HG03442 (cell line): ENCODE measurements around the gene KRTAP15-1.

Source experiments
- ATAC-seq: cut with Tn5 transposase; IDR thresholded peaks from one replicate; pipeline ENCODE4 v1.9.1; 2021; ENCODE audit warnings: mild to moderate bottlenecking, moderate library complexity; ENCODE audit not compliant: unreplicated experiment

KRTAP15-1 gene, protein sequence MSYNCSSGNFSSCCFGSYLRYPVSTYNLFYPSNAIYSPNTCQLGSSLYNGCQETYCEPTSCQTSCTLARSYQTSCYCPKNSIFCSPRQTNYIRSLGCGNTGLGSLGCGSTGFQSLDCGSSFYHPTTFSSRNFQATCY

DNA sequence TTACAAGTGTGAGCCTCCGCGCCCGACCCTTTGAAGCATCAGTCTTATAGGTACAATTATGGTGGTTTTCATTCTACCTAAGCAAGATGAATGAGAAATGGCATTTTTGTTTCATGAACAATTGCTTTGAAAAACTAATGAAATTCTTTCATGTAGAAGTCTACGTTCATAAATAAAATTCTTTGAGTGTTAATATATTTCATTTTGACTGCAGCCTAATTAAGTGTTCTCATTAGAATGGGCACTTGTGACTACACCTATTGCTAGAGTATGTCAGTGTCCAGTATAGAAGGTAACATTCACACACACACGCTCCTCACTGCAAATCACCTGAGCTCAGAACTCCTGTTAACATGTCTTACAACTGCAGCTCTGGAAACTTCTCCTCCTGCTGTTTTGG lies at the start of gene KRTAP15-1:
Gene KRTAP15-1, plus strand, starts transcription at position 301 of the 400 bp plus-strand sequence. Its CDS starts 53 bp downstream, at position 354.
- ATAC-seq = no peak

DNA sequence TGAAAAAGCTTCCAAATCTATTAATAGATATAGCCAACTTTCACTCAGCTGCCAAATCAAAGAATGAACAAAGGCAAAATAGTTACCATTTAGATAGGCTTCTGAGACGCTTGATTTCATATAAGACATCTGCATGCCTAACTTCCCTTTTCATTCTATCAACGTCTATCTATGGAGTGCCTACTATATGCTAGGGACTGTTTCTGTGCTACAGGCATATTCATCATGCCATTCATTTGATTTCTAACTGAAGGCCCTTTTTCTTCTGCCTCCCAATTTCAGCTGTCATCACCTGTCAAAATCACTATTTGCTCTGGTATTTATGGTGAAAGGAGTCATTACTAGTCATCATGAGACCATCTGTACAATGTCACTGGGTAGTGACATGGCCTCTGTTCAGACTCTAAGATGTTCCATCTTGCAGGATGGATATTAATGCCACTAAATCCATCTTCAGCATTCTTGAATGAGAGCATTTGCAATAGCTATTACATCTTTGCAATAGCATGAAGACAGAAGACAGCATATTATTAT lies 48.5 kb upstream of the KRTAP15-1 start:
- no peak for ATAC-seq

DNA sequence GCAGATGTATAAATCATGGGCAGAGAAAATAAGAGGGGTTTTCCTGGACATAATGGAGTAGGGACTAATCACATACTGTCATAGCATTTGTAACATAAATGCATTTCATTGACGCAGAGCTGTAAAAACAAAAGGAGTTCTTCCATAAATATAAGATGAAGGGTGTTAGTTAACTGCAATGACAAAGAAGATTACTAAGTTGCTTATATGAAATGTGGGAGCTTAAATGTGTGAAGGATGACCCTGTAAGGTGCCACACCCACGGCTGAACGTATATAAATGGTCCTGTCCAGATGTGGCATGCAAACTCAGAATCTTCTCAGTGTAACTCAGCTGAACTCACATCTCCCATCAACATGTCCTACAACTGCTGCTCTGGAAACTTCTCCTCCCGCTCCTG lies 44.3 kb upstream of the KRTAP15-1 start, which contains the start of gene KRTAP13-1:
Gene KRTAP13-1, plus strand, starts transcription at position 301 of the 400 bp plus-strand sequence. Its CDS starts 56 bp downstream, at position 357.
- no peak for ATAC-seq

DNA sequence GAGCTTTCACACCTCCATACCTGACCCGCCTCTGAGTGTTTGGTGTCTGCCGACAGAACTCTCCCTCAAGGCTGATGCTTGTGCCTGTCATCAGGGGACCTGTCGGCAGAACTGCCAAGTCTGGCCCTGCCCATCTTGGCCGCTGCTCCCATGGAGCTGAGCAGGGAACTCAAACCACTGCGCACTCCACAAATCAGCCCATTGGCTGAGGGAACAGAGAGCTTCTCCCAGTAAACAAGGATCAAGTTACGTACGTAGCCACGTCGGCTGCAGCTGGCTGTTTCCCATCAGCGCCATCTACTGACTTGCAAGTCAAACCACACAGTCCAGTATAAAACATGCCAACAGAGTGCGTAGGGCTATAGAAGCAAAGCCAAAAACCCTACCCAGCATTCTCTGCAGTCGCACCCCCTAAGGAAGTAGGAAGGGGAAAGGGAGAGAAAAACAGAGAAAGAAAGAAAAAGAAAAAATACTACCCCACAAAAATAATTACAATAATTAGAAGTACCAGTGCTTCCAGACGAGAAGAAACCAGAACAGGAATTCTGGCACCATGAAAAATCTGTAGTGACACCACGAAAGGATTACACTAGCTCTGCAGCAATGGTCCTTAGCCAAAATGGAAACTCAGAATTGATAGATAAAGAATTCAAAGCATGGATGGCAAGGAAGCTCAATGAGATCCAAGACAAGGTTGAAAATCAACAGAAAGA lies 31.1 kb upstream of the KRTAP15-1 start:
- ATAC-seq = no peak

DNA sequence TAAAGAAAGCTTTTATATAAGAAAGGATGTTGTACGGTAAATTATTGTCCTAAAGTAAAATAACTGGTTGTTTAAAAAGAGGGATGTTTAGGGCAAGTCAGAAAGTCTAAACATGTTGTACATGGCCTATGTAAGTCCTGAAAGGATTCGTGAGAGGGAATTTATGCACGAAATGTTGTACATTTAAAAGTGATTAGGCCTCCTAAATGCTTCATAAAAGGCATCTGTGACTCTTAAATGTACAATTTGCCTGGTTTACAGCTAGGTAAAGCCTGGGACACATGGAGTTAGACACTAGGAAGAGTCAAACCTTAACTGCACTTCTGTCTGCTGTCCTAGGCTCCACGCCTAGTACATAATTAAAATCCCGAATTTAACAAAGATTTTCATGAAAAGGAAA lies 24.1 kb upstream of the KRTAP15-1 start:
- ATAC-seq = no peak

DNA sequence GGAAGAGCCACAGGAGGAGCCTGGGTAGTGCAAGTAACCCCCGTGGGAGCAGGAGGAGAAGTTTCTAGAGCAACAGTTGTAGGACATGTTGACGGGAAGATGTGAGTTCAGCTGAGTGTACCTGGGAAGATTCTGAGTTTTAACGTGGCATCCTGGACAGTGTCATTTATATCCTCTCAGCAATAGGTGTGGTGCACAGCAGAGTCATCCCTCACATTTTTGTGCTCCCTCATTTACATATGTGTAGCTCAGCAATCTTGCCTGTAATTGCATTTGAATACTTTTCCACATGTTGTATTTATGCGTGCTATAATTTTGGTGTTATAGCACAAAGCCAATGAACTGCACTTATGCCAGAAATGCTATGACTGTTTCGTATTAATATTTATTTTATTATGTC lies 14.2 kb upstream of the KRTAP15-1 start, which contains the start of gene KRTAP13-3:
Gene KRTAP13-3, minus strand, starts transcription at position 101 of the 400 bp plus-strand sequence. Its CDS starts 14 bp downstream, at position 87.
- ATAC-seq = no peak

DNA sequence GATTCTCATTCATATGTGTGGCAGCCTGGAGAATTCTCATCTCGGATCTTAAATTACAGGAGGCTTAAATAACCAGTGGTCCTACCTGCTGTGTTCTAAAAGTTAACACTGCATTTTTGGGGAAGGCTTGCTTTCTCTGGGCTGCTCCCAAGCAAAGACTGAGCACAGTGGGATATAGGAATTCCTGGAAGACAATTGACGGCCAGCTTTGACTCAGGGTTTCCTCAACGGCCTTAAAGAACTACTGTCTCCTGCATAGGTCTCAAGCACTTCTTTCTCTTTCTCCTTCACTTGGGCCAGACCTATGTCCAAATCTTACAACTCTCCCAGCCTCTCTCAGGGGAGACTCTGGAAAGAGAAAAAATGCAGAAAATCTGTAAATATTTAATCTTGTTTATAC lies 13.3 kb upstream of the KRTAP15-1 start:
- ATAC-seq = no peak

DNA sequence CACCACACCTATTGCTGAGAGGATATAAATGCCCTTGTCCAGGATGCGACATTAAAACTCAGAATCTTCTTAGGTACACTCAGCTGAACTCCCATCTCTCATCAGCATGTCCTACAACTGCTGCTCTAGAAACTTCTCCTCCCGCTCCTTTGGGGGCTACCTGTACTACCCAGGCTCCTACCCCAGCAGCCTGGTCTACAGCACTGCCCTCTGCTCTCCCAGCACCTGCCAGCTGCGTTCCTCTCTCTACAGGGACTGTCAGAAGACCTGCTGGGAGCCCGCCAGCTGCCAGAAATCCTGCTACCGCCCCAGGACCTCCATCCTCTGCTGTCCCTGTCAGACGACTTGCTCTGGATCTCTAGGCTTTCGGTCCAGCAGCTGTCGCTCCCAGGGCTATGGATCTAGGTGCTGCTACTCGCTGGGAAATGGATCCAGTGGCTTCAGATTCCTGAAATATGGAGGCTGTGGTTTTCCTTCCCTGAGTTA lies 9.9 kb upstream of the KRTAP15-1 start, which contains the start of gene KRTAP13-4:
Gene KRTAP13-4, plus strand, starts transcription at position 51 of the 486 bp plus-strand sequence. Its CDS starts 56 bp downstream, at position 107.
- ATAC-seq = no peak

DNA sequence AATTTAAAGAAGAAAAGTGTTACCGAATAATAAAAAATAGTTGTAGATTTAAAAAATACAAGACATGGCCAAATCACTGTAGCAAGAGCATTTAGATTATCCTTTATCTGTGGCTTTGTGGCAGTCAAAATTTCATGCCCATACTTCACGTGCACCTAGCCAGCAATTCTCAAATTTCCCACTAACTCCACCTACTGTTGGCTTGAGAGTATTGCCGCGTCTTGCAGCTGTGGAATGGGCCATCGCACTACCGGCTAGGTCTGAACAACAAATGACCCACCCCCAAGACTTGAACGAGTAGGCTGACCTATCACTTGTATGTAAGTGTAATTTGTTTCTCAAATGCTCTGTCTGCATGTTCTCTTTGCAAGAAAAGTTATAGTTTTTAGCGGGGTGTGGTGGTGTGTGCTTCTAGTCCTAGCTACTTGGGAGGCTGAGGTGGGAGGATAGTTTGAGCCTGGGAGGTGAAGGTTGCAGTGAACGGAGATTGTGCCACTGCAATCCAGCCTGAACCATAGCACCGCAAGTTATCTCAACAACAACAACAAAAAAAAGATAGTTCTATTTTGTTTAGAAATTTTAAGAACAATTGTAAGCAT lies 5.9 kb upstream of the KRTAP15-1 start:
- ATAC-seq = no peak

DNA sequence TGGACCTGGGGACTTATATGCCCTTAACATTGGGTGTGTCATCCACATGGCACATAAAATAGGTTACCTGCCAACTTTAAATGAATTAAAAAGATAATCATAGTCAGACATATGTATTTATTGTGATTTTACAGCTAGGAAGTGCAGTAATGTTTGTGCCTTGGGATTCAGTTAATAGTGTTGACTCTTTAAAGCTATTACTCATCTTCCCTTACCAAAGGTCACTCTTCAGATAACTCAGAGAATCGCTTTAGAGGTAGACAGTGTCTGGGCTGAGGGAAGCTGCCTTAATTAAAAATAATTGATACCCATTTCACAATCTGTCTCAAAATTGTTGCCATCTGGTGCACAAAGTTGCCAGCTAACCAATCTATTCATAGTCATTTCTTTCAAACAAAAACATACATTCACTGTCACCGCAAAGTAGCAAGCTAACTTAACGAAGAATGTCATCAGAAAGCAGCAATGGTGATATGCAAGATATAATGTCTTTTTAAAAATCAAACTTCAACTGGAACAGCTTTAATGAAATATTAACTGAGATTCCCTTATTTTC lies 3.0 kb upstream of the KRTAP15-1 start:
- no peak for ATAC-seq

DNA sequence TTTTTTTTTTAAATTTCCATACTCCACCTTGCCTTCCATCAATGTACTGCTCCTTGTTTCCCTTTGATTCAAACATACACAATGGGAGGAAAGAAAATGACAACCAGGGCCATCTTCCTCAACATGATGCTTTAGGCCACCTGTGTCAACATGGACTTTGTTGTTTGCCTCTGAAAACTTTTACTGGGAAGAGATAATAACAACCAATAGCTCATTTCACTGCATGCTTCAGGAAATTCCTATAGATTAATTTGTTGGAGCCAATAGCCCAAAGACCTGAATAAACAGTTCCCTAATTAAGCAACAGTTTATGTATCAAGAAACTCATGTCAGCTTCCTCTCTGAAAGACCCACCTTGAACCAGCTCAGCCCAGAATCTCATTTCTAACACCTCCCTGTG lies 3.2 kb downstream of the KRTAP15-1 start:
- ATAC-seq = no peak

DNA sequence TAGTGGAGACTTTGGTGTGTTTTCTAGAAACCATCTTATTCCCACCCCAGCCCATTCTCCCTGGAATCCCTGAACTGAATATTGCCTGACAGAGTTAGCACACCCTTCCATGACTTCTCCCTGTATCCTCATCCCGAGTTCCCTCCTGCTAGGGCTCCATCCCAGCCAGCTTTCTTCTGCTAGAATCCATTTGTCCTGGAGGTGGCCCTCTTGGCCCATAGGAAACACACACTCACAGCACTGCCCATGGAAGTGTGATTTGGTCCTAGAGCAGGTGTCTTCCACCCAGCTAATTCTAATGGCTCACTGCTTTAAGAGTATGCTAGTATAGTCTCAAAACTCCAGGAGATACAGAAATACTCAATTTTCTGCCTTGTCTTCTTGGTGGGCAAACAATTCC lies 4.1 kb downstream of the KRTAP15-1 start:
- ATAC-seq = no peak

DNA sequence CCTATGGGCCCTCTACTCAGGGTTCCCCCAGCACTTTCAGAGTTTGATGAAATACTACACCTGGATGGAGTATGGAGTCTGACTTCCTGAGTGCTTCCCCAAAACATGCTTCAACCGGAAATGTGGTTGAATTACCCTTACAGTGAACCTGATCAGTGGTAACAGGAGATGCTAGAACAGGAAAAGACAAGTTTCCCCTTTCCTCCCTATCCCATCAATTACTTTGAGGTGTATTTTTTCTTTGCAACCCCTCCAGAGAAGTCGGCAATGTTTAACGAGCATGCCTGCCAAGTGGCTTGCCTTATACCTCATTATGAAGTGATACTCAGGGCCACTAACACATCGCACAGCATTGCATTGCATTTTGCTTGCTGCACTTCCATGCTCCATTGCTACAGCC lies 7.0 kb downstream of the KRTAP15-1 start:
- no peak for ATAC-seq

DNA sequence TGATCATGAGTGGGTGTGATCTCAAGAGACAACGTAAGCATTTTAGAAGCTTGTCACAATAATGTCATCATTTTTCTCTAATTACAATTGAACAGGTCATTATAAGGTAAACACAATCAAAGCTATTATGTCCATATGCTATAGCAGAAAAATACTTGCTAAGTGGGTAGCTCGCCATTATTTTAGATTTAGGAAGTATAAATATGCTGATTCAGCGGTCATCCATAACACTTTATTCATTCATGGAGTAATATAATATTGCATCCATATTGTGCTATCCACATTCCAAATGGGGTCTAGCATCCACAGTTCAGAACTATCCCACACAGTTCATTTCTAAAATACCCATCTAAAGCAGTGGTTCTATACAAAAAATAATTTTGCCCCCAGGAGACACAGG lies 8.4 kb downstream of the KRTAP15-1 start:
- ATAC-seq = no peak

DNA sequence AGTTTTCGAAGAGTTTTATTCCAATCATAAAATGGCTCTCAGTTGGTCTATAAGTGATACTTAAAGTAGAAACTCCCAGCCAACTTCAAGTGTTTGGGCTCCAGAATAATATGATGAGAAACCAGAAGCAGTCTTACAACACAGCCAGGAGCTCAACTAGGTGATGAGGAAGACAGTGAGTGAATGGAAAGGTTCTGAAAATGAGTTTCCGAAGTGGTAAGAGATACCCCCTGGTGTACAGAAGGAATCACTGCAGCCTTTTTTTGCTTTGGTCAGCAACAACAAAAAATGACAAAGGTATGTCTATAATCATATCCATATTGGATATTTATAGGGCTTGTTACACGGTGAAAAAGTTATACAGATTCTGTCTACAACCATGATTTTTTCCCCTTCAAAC lies 23.6 kb downstream of the KRTAP15-1 start:
- no peak for ATAC-seq

DNA sequence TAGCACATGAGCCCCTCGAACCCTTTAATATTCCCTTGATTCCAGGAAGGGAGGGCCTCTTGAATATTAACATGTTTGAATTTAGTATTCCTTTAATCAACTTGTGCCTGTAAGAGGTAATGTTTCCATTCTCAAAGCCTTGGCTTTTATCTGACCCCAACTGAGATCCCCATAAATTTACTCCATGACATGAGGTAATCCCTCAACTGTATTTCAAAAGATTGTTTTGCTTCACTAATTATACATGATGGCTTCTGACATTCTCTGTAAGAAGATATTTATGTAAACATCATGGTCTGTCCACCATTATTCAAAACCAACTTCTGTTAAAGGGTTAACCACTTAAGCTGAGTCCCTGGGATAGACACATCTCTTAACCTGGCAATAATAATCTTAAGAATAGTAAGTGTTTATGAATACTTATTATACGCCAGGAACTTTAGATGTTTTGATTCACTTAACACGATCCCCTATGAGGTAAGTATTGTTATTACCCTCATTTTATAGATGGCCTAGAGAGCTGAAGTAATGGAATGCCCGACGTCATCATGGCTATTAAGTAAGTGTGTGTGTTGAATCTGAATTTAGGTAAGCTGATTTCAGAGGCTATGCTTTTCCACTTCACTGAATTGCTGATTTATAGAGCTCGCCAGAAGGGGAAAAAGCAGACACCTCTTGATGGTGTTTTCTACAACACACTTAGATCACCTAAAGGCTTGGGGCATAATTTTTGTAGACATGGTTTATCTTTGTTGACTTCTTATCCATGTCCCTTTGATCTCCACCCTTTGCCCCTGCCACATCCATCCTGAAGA lies 29.0 kb downstream of the KRTAP15-1 start:
- no peak for ATAC-seq

DNA sequence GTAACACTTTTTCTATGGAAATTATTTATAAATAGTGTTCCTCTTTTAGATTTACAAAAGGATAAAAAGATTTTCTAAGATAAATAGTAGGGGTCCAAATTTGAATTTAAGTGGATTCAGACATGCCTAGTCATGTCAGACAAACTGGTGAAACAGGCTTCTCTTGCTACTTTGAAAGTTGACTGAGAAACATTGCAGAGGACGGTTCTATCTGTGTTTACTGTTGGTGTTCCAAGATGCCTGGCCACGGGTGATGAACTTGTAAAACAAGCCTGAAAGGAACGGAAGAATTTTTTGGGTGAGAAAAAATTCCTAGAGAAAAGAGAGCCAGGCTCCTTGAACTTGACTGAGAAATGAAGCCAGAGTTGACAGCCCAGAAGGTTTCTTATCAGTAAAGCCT lies 37.9 kb downstream of the KRTAP15-1 start:
- ATAC-seq = no peak

DNA sequence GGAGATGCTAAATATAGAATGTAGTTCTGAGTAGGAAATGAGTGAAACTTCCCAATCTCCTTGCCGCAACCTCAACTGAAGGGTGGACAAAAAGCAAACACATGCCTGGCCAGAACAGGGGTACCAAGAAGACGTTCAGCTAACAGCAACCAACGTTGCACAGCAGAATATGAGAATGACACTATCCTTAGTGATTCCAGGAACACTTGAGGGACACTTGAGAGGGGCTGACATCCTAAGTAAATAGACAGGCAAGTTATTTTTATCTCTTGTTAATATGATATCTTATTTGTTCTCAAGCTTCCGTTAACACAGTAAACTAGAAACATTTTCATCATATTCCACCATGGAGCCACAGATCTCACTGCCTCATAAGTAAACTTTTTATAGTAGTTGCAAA lies 39.2 kb downstream of the KRTAP15-1 start:
- ATAC-seq = no peak

DNA sequence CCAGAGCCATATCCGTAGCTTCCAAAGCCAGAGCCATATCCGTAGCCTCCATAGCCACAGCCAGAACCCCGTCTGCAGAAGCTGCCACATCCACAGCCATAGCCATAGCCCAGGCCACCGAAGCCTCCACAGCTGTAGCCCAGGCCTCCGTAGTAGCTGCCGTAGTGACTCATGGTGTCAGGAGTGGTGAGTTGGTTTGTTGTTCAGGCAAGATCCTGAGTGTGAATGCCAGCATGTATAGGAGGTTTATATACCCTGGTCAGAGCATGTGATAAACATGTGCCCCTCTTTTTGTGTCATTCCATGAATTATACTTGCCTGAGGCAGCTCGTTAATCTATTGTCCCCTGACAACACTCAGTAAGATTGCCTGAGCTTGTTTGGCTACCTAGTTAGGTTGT lies 40.1 kb downstream of the KRTAP15-1 start, which contains the start of gene KRTAP19-1:
Gene KRTAP19-1, minus strand, starts transcription at position 223 of the 400 bp plus-strand sequence. Its CDS starts 50 bp downstream, at position 173.
- ATAC-seq = no peak

DNA sequence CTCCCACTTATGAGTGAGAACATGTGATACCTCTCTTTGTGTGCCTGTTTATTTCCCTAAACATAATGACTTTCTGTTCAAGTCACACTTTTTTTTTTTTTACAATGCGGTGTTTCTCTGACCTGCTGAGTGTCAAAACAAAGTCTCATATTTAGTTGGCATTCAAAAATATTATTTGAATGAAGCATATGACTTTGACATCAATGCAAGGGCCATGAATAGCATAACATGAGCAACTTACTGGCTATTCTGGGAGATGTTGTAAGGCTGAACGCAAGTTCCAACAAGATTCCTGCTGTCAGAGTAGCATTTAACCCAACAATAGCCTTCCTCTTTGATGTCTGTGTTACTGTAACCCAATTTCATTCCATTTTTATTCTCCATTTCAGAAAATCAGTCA lies 42.1 kb downstream of the KRTAP15-1 start:
- no peak for ATAC-seq
